GM18505 (cell line): ENCODE results near the gene FBXW10.
"Not testable (repeated sequence)": the region's sequence is repeated elsewhere in the genome, so short reads cannot be mapped to it uniquely, and the experiment has no call there.

Experiments
- ATAC-seq: cut with Tn5 transposase; IDR thresholded peaks from one replicate; pipeline ENCODE4 v1.9.1; 2021; ENCODE audit not compliant: unreplicated experiment
- POLR2A ChIP-seq: IDR thresholded peaks from 4 replicates; pipeline ENCODE4 v1.6.1; 2011; ENCODE audit warnings: borderline replicate concordance; ENCODE audit not compliant: insufficient read depth, insufficient read length; ENCODE audit errors: extremely low read depth

FBXW10 gene

DNA sequence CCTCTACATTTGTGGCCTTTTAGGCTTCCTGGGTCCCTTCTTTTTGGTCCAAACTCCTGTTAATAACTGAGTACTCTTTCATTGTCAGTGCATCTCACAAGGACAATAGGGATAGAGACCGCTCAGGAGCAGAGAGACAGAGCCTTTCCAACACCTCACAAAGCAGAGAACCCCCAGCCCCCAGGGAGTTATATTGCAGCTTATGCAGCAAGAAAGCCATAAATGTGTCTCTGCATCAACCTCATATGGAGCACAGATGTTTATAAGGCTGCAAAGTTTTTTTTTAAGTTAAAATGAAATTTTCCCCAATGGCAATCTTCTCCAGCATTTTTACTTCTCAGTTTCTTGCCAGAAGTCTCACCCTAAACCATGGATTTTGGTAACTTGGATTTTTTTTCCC is 6.4 kb downstream of the FBXW10 start:
- ATAC-seq = not testable (repeated sequence)

DNA sequence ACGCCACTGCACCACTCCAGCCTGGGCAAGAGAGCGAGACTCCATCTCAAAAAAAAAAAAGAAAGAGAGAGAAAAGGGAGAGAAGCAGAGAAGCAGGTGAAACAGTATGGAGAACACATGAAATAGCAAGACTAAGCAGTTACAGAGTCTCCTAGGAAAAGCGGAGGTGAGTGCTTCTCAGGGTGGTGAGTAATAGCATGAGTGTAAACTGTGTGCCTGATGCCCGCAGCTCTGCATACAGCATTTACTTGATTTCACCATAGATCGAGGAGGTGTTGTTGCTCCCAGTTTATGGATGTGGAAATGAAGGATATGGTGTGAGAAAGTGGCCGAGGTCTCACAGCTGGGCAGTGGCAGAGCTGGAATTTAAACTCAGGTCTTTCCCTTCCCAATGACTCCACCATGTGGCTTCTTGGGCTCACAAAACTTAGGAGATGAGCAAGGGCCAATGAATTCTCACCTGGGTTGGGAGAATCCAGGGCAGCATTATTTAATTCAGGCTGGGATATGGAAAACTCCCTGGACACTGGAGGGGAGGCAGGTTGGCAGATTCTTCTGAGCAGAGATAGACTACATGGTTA is 10.1 kb downstream of the FBXW10 start:
- not testable (repeated sequence) for ATAC-seq

DNA sequence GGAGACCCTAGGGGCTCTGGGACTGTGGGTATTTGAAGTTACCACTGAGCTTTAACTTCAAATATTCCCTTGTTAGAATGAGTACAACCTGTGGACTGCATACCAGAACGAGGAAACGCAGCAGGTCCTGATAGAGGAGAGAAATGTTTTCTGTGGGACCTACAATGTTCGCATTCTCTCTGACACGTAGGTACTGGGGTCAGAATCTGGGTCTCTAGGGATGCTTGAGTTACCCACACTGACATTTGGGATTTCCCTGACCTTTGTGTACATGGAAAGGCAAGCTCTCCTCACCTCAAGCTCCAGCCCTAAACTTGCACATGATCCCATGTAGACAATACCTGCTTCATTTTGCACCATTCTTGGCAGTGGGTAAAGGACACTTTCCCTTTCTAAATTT is 12.1 kb downstream of the FBXW10 start:
- ATAC-seq = not testable (repeated sequence)

DNA sequence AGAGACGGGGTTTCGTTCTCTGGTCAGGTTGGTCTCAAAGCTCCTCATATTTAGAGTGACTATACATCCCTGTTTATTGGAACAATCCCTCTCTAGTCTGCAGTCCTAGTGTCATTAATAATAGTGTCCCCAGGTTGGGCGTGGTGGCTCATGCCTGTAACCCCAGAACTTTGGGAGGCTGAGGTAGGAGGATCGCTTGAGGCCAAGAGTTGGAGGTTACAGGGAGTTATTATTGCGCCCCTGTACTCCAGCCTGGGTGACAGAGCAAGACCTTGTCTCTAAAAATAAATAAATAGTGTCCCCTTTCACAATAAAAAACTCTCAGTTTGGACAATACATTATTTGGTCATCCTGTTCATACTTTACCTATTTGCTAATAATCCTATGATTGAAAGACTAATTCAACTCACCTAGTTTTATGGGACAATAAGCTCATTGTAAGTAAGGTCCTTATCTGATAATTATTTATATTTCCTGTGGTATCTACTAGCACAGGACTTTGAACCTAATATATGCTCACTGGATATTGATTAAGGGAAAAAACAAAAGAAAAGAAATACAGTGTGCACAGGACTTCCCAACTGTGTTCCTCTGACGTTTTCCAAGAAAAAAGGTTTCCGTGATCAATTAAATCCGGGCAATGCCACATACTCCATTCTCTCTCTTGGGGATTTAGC is 13.7 kb downstream of the FBXW10 start:
- ATAC-seq = not testable (repeated sequence)

DNA sequence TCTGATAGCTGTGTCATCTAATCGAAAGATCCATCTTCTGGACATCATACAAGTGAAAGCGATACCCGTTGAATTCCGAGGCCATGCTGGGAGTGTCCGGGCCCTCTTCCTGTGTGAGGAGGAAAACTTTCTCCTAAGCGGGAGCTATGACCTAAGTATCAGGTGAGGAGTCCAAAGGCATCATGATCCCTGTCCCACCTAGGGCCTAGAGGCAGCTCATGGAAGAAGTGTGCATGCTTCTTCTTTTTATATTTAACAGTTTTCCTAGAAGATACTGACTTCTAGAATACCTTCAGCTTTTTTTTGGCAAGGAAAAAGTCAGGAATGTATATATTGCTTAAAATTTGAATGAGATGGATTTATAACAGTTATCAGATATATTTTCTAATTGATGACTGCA is 14.5 kb downstream of the FBXW10 start:
- ATAC-seq = not testable (repeated sequence)

DNA sequence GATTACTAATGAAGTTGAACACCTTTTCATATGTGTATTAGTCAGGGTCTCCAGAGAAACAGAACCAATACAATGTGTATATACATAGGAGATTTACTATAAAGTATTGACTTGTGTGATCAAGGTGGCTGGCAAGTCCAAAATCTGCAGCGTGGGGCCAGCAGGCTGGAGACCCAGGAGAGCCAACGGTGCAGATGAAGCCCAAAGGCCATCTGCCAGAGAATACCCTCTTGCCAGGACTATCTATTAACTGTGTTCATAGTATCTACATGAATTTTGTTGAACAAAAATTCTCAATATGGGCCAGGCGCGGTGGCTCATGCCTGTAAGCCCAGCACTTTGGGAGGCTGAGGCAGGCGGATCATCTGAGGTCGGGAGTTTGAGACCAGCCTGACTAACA is 16.4 kb downstream of the FBXW10 start:
- ATAC-seq = not testable (repeated sequence)

DNA sequence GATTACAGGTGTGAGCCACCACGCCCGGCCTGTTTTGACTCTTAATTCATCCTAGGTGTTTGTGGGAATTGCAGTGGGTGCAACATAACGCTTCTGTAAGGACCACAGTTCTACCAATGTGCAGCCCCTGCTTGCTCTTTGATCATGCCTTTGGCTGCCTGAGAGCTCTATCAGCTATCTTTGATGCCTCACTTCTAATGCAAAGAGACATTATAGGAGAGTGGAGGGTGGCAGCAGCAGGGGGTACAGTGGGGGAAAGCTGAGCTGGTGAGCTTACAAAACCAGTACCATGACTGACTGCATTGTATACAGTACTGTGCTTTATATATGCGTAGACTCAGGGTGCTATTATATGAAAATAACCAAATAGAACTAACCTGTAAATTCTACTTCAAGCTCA is 26.7 kb downstream of the FBXW10 start:
- not testable (repeated sequence) for ATAC-seq

DNA sequence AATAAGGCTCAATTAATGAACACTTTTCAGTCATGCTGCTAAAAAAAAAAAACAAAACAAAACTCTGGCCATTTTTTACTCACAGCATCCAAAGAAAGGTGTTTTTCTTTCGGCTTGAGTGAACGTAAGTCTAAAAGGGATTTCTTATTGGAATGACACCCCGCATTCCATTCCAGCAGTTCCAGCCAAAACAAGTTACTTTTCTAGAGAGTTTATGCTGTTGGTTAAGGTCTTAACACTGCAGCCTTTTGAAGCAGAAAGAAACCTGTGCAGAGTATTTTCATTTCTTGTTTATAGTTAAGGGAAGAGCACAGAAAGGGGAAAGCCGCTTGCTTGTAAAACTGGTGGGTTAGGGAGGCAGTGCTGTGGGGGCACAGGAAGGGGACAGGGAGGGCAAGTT is 27.2 kb downstream of the FBXW10 start:
- ATAC-seq = not testable (repeated sequence)

DNA sequence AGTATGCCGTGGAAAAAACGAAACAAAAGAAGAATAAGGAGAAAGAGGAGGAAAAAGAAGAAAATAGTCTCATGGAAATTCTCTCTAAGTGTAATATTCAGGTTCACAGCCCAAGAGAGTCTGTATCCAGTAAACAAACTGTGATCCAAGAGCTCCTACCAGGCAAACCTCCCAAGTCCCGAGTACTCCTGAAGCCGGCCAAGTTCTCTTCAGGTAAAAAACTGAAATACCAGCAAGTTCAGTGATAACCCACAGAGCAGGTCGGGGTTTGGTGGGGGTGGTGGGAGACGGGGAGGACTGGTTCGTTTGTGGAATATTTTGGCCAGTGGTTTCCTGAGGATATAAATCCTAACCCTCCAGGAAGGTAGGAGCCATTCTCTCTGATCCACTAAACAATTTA is 28.6 kb downstream of the FBXW10 start:
- no peak for TF ChIP-seq POLR2A
- no peak for ATAC-seq

DNA sequence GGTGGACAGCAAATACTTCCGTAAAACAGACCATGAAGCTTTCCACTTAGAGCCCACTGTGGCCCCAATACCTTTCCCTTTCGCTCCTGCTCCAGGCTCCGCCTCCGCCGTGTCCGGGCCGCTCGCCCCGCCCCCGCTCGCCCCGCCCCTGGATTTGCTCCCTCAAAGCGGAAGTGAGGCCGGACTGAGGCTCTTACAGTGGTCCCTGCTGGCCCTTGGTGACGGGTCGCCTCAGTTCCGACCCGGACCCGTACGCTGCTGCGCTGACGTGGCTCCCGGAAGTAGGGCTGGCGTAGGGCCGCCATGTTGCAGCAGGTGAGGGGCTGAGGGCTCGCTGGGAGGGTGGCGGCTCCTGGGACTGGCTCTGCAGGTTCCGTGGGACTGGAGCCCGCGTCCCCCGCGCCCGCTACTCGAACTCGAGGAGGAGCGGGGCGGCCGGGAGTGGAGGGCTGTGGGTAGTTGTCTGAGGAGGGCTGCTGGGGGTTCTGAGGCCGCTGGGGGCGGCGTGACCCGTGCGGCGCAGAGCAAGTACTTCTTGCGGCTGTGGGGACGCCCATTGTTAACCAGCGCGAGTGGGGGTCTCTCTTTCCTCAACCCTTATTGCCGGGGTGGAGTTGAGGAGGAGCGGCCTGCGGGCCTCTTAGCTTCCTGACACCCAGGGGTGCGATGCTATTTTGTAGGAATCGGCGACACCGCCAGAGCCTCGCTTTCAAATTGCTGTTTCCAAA is 37.3 kb downstream of the FBXW10 start, which contains the start of gene TVP23B:
TVP23B (plus strand) TSS at position 193 of the 728 bp plus-strand sequence; CDS start at position 304, 111 bp downstream.
- TF ChIP-seq POLR2A = peak; percentile 64
- ATAC-seq = peak; percentile 98

DNA sequence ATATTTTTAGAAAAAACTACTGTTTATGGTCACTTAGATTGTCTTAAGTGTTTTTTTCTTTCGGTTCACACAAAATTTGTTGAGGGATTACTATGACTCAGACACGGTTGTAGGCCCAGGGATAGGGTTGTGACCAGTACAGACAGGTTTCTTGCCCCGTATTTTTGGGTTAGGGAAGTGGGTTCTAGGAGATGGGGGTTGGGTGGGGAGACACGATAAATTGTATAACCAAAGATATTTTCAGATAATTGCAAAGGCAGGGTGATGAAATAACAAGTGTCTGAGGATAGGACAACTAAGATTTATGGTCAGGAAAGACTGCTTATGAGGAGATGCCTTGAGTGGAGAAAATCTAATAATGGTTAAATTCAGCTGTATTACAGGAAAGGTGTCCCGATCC is 38.0 kb downstream of the FBXW10 start:
- not testable (repeated sequence) for ATAC-seq

DNA sequence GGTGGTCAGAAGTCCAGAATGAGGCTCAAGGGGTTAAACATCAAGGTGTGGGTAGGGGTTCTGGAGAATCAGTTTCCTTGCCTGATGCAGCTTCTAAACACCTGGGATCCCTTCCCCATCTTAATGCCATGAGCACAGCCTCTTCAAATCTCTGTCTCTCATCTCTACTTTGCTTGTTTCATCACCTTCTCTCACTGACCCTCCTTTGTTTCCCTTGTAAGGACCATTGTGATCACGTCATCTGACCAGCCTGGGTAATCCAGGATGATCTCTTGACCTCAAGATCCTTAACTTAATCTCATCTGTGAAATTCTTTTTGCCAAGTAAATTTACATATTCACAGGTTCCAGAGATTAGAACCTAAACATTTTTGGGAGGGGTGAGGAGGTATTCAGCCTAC is 42.1 kb downstream of the FBXW10 start:
- ATAC-seq = not testable (repeated sequence)

DNA sequence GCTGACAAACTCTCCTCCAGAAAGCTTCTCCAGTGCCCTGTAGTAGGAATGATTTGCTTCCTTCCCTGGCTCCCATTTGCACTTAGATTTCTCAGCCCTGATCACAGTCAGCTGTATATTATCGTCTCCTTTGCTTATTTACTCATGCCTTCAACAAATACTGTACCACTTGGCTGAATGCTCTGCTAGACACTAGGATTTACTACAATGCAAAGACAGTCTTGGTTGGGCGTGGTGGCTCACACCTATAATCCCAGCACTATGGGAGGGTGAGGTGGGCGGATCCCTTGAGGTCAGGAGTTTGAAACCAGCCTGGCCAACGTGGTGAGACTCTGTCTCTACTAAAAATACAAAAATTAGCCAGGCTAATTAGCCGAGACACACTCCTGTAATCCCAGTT is 43.0 kb downstream of the FBXW10 start:
- not testable (repeated sequence) for ATAC-seq

DNA sequence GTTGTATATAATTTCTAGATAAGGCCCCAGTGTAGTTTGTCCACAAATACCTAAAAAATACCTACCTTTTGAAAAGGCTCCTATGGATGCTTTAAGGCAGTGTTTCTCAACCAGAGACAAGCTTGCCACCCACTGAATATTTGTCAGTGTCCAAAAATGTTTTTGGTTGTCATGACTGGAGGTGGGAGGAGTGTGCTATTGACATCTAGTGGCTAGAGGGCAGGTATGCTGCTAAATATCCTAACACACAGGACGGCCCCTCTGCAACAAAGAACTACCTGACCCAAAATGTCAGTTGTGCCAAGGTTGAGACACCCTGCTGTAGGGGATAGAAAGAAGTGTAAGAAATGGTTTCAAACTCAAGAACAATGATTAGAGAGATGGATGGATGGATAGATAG is 47.5 kb downstream of the FBXW10 start:
- not testable (repeated sequence) for ATAC-seq

DNA sequence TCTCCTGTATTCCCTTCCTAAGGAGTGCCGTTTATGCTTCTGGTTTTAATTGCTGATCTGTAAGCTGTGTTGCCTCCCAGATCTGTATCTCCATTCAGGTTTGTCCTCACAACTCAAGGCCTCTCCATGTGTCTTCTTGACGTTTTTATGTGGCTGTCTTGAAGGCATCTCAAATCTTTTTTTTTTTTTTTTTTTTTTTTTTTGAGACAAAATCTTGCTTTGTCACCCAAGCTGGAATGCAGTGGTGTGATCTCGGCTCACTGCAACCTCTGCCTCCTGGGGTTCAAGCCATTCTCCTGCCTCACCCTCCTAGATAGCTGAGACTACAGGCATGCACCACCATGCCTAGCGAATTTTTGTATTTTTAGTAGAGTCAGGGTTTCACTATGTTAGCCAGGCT is 51.0 kb downstream of the FBXW10 start:
- ATAC-seq = not testable (repeated sequence)

DNA sequence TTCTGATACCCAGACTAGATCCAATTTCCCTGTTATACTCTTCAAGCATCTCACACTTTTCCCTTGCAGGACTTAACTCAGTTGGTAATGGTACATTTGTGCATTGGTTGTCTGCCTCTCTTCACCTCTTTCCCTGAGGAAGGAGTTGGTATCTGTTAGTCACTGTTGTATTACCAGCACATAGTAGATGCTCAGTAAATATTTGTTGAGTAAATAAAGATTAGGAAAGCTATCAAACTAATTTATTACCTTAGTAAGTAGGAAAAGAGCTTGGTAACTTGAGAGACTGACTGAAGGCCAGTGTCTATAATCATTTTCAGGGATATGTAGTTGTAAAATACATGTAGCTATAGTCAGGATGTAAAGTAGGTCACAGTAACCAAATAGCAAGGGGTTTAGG is 53.0 kb downstream of the FBXW10 start:
- ATAC-seq = not testable (repeated sequence)

DNA sequence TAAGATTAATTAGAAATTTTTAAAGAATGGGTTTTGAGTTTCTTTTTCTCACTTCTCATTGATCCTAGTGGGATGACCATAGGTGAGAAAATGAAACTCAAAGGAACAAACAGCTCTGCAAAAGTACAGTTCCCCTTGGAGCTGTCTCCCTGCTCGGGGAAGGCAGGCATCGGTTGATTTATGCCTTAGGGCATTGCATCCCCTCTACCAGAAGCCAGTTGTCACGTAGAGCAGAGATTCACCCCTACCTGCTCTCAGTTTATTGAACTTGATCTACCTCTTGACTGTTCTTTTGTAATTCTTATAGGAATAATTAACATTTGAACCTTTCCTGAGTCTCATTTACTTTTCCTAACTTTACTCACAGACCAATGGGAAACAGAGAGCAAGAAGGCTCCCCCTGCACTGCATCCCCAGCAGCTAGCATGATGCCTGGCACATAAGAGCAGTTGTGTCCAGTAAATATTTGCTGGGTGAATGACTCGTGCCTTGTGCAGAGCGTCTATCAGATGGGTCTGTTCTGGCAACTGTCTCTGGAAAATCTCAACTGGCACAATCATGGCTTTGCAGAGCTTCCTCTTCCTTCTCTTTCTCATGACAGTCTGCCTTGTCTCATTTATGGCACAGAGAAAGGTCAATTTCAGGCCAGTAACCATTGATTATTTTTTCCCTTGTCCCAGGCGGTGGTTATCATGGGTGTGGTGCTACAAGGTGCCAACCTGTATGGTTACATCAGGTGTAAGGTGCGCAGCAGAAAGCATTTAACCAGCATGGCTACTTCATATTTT is 59.8 kb downstream of the FBXW10 start:
- ATAC-seq = not testable (repeated sequence)

DNA sequence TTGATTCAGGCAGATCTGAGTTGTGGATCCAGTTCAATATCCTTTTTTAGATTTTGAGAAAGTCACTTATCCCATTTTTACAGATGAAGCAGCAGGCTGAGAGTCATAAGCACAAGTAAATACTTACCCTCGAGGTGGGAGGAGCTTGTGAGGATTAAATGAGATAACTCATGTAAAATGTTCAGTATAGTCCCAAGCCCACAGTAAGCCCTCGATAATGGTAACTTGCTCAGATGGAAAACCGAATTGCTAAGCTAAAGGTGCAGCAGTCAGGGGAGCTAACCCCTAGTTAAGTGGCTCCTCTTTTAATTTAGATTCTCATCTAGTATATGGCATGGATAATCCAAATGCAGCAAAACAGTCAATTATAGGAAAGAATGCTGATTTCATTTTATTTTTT is 72.1 kb downstream of the FBXW10 start:
- not testable (repeated sequence) for ATAC-seq

DNA sequence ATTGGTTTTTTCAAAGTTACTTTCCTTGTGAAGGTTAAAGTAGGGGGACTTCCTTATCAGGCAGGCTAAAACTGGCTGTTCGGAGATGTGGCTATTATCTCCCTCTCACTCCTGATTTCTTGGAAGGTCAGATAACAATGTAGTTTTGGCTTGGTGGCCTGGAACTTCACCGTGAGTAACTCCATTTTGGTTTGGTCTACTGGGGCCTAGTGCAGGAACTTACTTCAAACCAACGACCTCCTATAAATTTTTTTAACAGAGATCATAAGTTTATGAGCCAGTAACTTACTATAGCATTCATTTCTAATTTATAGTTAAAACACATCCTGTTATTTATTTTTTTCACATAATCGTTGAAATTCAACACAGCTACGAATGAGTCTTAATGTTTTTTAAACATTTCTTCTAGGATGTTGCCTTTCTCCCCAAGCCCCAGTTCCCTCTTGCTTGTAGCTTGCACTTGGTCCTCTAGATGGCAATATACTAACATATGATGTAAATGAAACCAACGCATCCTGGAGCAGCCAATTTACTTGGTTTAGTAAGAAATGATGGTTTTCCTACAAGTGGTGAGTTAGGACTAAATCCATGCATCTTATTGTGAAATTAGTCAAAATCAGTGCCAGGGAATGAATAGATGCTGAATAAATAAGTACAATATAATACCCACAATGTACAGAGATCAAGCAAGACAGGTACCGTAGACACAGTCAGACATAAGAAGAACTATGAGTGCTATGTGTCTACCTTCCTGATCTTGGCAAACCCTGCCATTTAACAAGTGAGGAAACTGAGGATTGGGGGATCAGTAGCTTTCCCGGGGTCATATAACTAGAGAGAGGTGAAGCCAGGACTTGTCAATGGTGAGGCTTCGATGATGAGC is 72.9 kb downstream of the FBXW10 start:
- ATAC-seq = not testable (repeated sequence)

DNA sequence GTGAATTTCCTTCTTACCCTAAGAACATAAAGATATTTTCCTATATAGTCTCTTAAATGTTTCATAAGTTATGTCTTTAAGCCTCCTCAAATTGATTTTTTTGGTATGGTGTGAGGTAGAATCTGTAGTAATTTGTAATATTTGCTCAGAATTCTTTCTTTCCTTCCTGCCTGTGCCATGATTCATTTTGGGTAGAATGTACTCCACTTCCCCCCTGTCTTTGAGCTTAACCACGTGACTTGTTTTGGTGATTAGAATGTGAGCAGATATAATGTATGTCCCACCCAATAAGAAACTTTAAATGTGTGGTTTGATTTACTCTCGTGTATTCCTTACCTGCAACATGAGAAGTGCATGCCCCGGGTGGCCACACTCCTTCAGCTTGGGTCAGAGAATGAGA is 77.6 kb downstream of the FBXW10 start:
- not testable (repeated sequence) for ATAC-seq
